SH-SY5Y (cell line): ENCODE data around the gene TNXB.

Experiments used
- GATA2 ChIP-seq: IDR thresholded peaks from 2 replicates; pipeline ENCODE4 v1.6.1; 2011; ENCODE audit warnings: mild to moderate bottlenecking, low read depth, low read length
- GATA3 ChIP-seq: IDR thresholded peaks from 2 replicates; pipeline ENCODE4 v1.6.1; 2011; ENCODE audit warnings: low read depth, mild to moderate bottlenecking, low read length, moderate library complexity

- no peak for TF ChIP-seq GATA2
- no peak for TF ChIP-seq GATA3
Observed at GRCh38 chr6:32129297-32130088, 20.4 kb upstream of the TNXB start.
